Neural progenitor cell (in vitro differentiated cells): ENCODE measurements around the gene SCGB2B2.

ENCODE experiments used
- CTCF ChIP-seq: fragments of 200-600 bp; sonication (generic); IDR thresholded peaks from 2 replicates; pipeline ENCODE4 v1.5.1; 2017; ENCODE audit warnings: antibody characterized with exemption, mild to moderate bottlenecking
- EZH2phosphoT487 ChIP-seq: fragments of 200-600 bp; sonication (generic); IDR thresholded peaks from 2 replicates; pipeline ENCODE4 v1.6.1; 2017; ENCODE audit warnings: antibody characterized with exemption

- TF ChIP-seq CTCF (no peak), EZH2phosphoT487 (no peak)
These were observed 7.7 kb downstream of the SCGB2B2 start for GRCh38 chr19:34669305-34669704.
